K562 (cell line): ENCODE data around the gene OR10C1. TPM values are rescaled to one million over a fixed set of nuclear protein-coding genes. Genes with fewer than 3 reads are reported as not detected.

Experiments used
- ATAC-seq: fragments of 200-7000 bp; cut with Tn5 transposase; 3 replicates; pipeline ENCODE4 v1.9.1; 2020; ENCODE audit warnings: moderate library complexity
- BruUV-seq: library from RNA; stranded (reverse); fragments of 400-500 nt; replicated peaks from 2 replicates; lab custom pipeline; 2021; lab: Mats Ljungman, UMichigan
- CTCF ChIA-PET: fragments of 300-600 bp; formaldehyde crosslinking; extraction: SDS; loops from one replicate; lab custom pipeline; 2021; ENCODE audit warnings: low intra/inter-chr PET ratio; lab: Yijun Ruan, JAX
- POLR2A ChIA-PET: fragments of 300-600, 350-650 bp; sonication (Branson Sonifier 250); formaldehyde crosslinking; extraction: SDS; loops from one replicate; lab custom pipeline; 2021; ENCODE audit warnings: antibody characterized with exemption, inconsistent platforms; lab: Yijun Ruan, JAX
- DNase-seq, 4 experiments: peaks; one replicate each; pipeline versions ENCODE4 v3.0.0 to v3.0.0-alpha.2; 2011 to 2018; ENCODE audit warnings: low spot score in 3 of 4, mixed read lengths in 3 of 4; ENCODE audit errors: extremely low read depth in 1 of 4
- FAIRE-seq: peaks from 2 replicates; lab custom pipeline; 2011; peaks lifted over from hg19 to GRCh38; lab: Jason Lieb, UNC
- H2AFZ ChIP-seq: 2 replicates; pipeline ENCODE4 v1.6.0; 2011; ENCODE audit warnings: low read depth, low read length, control low read depth, inconsistent platforms
- H3K27ac ChIP-seq: fragments of 200-600 bp; 3 replicates; pipeline ENCODE4 v1.8.0; 2011; ENCODE audit warnings: low read depth, mild to moderate bottlenecking, control low read depth, inconsistent platforms, low read length, moderate library complexity, mixed read lengths; ENCODE audit errors: extremely low read depth
- H3K27me3 ChIP-seq, 2 experiments: fragments of 300-600 bp in 1 of 2; 2 replicates in 1 of 2; 3 replicates in 1 of 2; pipeline versions ENCODE4 v1.6.0 to v1.8.0; 2011; ENCODE audit warnings: inconsistent platforms in 2 of 2, low read length in 2 of 2, mild to moderate bottlenecking in 1 of 2, mixed read lengths in 1 of 2, moderate library complexity in 1 of 2; ENCODE audit not compliant: control insufficient read depth in 2 of 2, insufficient read depth in 2 of 2
- H3K36me3 ChIP-seq: fragments of 300-600 bp; 3 replicates; pipeline ENCODE4 v1.8.0; 2011; ENCODE audit warnings: mild to moderate bottlenecking, low read length, inconsistent platforms; ENCODE audit not compliant: control insufficient read depth, insufficient read depth
- H3K4me1 ChIP-seq, 2 experiments: fragments of 200-600 bp in 1 of 2; replicated peaks in 1 of 2; 2 replicates in 1 of 2; 3 replicates in 1 of 2; pipeline versions ENCODE4 v1.5.1 to v1.8.0; 2011; ENCODE audit warnings: inconsistent platforms in 2 of 2, low read length in 2 of 2, mild to moderate bottlenecking in 1 of 2, mixed read lengths in 1 of 2, moderate library complexity in 1 of 2; ENCODE audit not compliant: control insufficient read depth in 2 of 2, insufficient read depth in 2 of 2
- H3K4me2 ChIP-seq: 2 replicates; pipeline ENCODE4 v1.6.1; 2011; ENCODE audit warnings: low read length, control low read depth, inconsistent platforms, mixed read lengths; ENCODE audit not compliant: insufficient read depth
- H3K4me3 ChIP-seq: fragments of 200-600 bp; sonication (generic), shearing (Covaris generic); 2 replicates; pipeline ENCODE4 v1.5.1; 2016; ENCODE audit warnings: control low read depth, inconsistent platforms
- H3K79me2 ChIP-seq: fragments of 200-600 bp; 3 replicates; pipeline ENCODE4 v1.8.0; 2011; ENCODE audit warnings: low read length, inconsistent platforms; ENCODE audit not compliant: control insufficient read depth, insufficient read depth
- H3K9ac ChIP-seq, 2 experiments: 2 replicates each; pipeline versions ENCODE4 v1.6.0 to v1.6.1; 2011; ENCODE audit warnings: low read depth in 2 of 2, low read length in 2 of 2, control low read depth in 1 of 2, inconsistent platforms in 1 of 2, mild to moderate bottlenecking in 1 of 2, mixed read lengths in 1 of 2; ENCODE audit not compliant: insufficient read depth in 1 of 2
- H3K9me1 ChIP-seq: one replicate; pipeline ENCODE4 v1.6.0; 2011; ENCODE audit warnings: inconsistent platforms, mild to moderate bottlenecking, low read length, moderate library complexity; ENCODE audit not compliant: control insufficient read depth, insufficient read depth
- H3K9me3 ChIP-seq: replicated peaks from 2 replicates; pipeline ENCODE4 v1.5.1; 2011; ENCODE audit warnings: low read depth, low read length, inconsistent platforms; ENCODE audit not compliant: control insufficient read depth, insufficient read depth
- H4K20me1 ChIP-seq: replicated peaks from 2 replicates; pipeline ENCODE4 v1.6.1; 2011; ENCODE audit warnings: low read length, inconsistent platforms, mixed read lengths; ENCODE audit not compliant: control insufficient read depth, insufficient read depth
- BCOR ChIP-seq: fragments of 450-650 bp; IDR thresholded peaks from 2 replicates; pipeline ENCODE4 v1.6.1; 2016
- FOSL1 ChIP-seq: fragments of 200-800 bp; sonication (Bioruptor generic); conservative IDR thresholded peaks from 2 replicates; pipeline ENCODE4 v1.6.1; 2016; ENCODE audit warnings: missing genetic modification characterization, missing compliant biosample characterization
- PKNOX1 ChIP-seq: fragments of 450-650 bp; IDR thresholded peaks from 2 replicates; pipeline ENCODE4 v1.6.1; 2016
- RBM25 ChIP-seq: fragments of 200-400 bp; formaldehyde crosslinking; IDR thresholded peaks from 2 replicates; pipeline ENCODE4 v1.6.1; 2018; ENCODE audit warnings: low read length, low read depth, moderate library complexity; ENCODE audit not compliant: severe bottlenecking
- SMARCA5 ChIP-seq: fragments of 450-650 bp; IDR thresholded peaks from 2 replicates; pipeline ENCODE4 v1.6.1; 2016
- SMARCC2 ChIP-seq: fragments of 450-650 bp; IDR thresholded peaks from 2 replicates; pipeline ENCODE4 v1.6.1; 2017; ENCODE audit warnings: antibody characterized with exemption, moderate library complexity, mild to moderate bottlenecking, low read depth
- TEAD1 ChIP-seq, 2 experiments: fragments of 450-650 bp in 1 of 2; sonication (generic) in 1 of 2; formaldehyde crosslinking; IDR thresholded peaks; 2 replicates each; pipeline versions ENCODE4 v1.4.0 to v1.8.0; 2020 to 2022; ENCODE audit warnings: mild to moderate bottlenecking in 2 of 2, missing genetic modification reagents in 1 of 2
- ZNF146 ChIP-seq: IDR thresholded peaks from one replicate; pipeline ENCODE4 v1.6.1; 2018; ENCODE audit warnings: missing compliant biosample characterization; ENCODE audit not compliant: unreplicated experiment
- WGBS: fragments of 100-300 bp; shearing (Covaris generic); methylation state at CpG from one replicate; pipeline ENCODE4 v1.1.6; 2016; ENCODE audit warnings: low coverage, mixed read lengths; ENCODE audit not compliant: insufficient coverage; ENCODE audit errors: missing lambda C conversion rate; 5-methylcytosine and 5-hydroxymethylcytosine counted together
- in situ Hi-C: fragments of 300-500 bp; cut with MboI; formaldehyde crosslinking; loops from 4 replicates; pipeline ENCODE4 v1.15.0; 2018; ENCODE audit warnings: inconsistent platforms, mixed read lengths
- intact Hi-C: fragments of 100-400 bp; cut with micrococcal nuclease; formaldehyde crosslinking; loops from 2 replicates; pipeline ENCODE4 v1.14.2; 2022
- polyA plus RNA-seq, 8 experiments: library from polyadenylated mRNA; depleted of rRNA in 4 of 8; stranded (reverse) in 5 of 8; unstranded in 3 of 8; fragments of >200 nt; fragmentation: Nextera tagmentation in 2 of 8; fragmentation: Illumina TruSeq in 1 of 8; extraction: Ambion mirVana in 2 of 8; extraction: Trizol in 1 of 8; gene quantifications; 2 replicates each; pipeline versions ENCODE4 v1.2.1 to v1.2.3, GENCODE V29; 2011 to 2014; ENCODE audit warnings: inconsistent platforms in 1 of 8, missing spikeins in 1 of 8
- total RNA-seq, 7 experiments: library from RNA; depleted of rRNA in 6 of 7; stranded (reverse); fragments of >200 nt in 6 of 7; fragmentation: Illumina TruSeq in 2 of 7; extraction: Trizol in 2 of 7; gene quantifications; 2 replicates each; pipeline versions ENCODE4 v1.2.1 to v1.2.3, GENCODE V29; 2011 to 2021; ENCODE audit warnings: low replicate concordance in 1 of 7

Gene OR10C1
- total and polyA plus RNA-seq, 9 of the 15 experiments (the other 6 are each of a cell fraction or from before 2014, with no cell fraction given): not detected

GRCh38 chr6:29451471-29452193 is 12.5 kb downstream of the OR10C1 start:
- H3K9me1 ChIP-seq: no peaks in the 10 kb centered on the region
- H3K79me2 ChIP-seq: no peaks in the 10 kb centered on the region
- H3K9me3 ChIP-seq: no peaks in the 10 kb centered on the region
- intact Hi-C loops: no loop called here
- H3K27ac ChIP-seq: no peak overlapping the region
- no peak for FAIRE-seq
- ATAC-seq: no peak
- no peak overlapping the region for H2AFZ ChIP-seq
- 1% methylated on average over 3 of the region's 3 CpGs for WGBS
- TF ChIP-seq PKNOX1 (no peak), BCOR (0 out of 2 replicates have a peak, but pooled peaks have one; percentile 20), SMARCC2 (no peak), SMARCA5 (no peak), ZNF146 (CRISPR knock-in tag) (peak; percentile 98), RBM25 (peak; percentile 78), FOSL1 (tag) (peak; percentile 58), TEAD1 (CRISPR knock-in tag; IDR thresholded peaks at IDR 0.05) (peak in 1 of 2 experiments; percentile 41; a peak in 1 of 4 replicates)
- no peaks in the 10 kb centered on the region for H3K36me3 ChIP-seq
- no peak overlapping the region for H3K4me2 ChIP-seq
- no peak overlapping the region for H3K9ac ChIP-seq
- no peak overlapping the region for H3K4me3 ChIP-seq
- ChIA-PET POLR2A (no interaction called here), CTCF (no interaction called here)
- H3K27me3 ChIP-seq: no peaks in the 10 kb centered on the region
- no peak for DNase-seq
- in situ Hi-C loops: no loop called here
- H3K4me1 ChIP-seq: no peaks in the 10 kb centered on the region
- no TSS peak for BruUV-seq
- H4K20me1 ChIP-seq: no peaks in the 10 kb centered on the region
